Mucosa of descending colon (tissue), 3 donors: Measurements from ENCODE around the gene MPP1. TPM values are rescaled to one million over a fixed set of nuclear protein-coding genes. Genes with fewer than 3 reads are reported as not detected.
"Not testable (repeated sequence)": the region's sequence is repeated elsewhere in the genome, so short reads cannot be mapped to it uniquely, and the experiment has no call there.

Source experiments
- ATAC-seq: fragments of 200-7000 bp; cut with Tn5 transposase; one replicate; pipeline ENCODE4 v1.9.1; 2020; ENCODE audit warnings: mild to moderate bottlenecking, moderate library complexity
- DNase-seq, 3 donors: peaks; one replicate each; pipeline ENCODE4 v3.0.0-alpha.2; 2020
- H3K36me3 ChIP-seq: fragments of 200-600 bp; one replicate; pipeline ENCODE4 v1.8.0; 2021; ENCODE audit warnings: low read depth, mild to moderate bottlenecking
- H3K4me1 ChIP-seq: fragments of 200-600 bp; one replicate; pipeline ENCODE4 v1.8.0; 2021; ENCODE audit warnings: low read depth, mild to moderate bottlenecking
- H3K4me3 ChIP-seq: fragments of 200-600 bp; one replicate; pipeline ENCODE4 v1.8.0; 2021; ENCODE audit warnings: mild to moderate bottlenecking
- H3K9me3 ChIP-seq: fragments of 200-600 bp; one replicate; pipeline ENCODE4 v1.8.0; 2021; ENCODE audit warnings: mild to moderate bottlenecking
- intact Hi-C, 2 donors: fragments of 100-400 bp; cut with DNase I in 1 of 2; cut with micrococcal nuclease in 1 of 2; formaldehyde crosslinking; loops; one replicate each; pipeline versions ENCODE4 v1.11.0 to v1.11.1; 2022; cut with DNase I, micrococcal nuclease
- total RNA-seq, 3 donors: library from RNA; stranded (reverse); fragmentation: NEBNext Ultra II Directional in 2 of 3; extraction: Animal tissue kit (Norgen Biotek cat#: 25700) in 2 of 3; gene quantifications; one replicate each; pipeline versions ENCODE4 v1.2.1 to v1.2.4, GENCODE V29; 2021 to 2023
- TF ChIP-seq, protein P1 (sequence below): fragments of 200-600 bp; IDR thresholded peaks from one replicate; pipeline ENCODE4 v1.8.0; 2022; ENCODE audit warnings: antibody characterized with exemption, mild to moderate bottlenecking
- donor health status: DM: no; HTN: no; CAD: no; lungs with moderate emphysema.
- donor health status: DM: no; HTN: no; CAD: no.
- donor health status: DM: no; HTN: yes; CAD: no.

The MPP1 gene
- total RNA-seq, 3 donors from 2014 or later: 28.9 to 38.5 (median 37.3) TPM

DNA sequence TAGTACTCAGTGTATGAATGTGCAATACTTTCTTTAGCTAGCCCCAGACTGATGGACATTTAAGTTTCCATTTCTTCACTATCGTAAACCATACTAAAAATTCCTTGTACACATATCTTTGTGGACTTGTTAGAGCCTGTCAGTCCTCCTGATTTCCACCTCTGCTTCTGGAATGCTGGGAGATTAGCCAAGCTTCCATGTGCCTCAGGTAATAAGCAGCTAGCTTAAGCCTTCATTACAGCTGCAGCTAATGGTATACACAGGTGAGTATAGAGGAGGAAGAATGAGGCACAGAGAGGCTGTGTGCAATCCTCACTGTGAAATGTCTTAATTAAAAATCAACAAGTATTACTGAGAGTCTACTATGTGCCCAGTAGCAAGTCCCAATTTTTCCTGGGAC, 19.4 kb upstream of the MPP1 start:
- H3K4me3 ChIP-seq: no peak overlapping the region
- no peaks in the 10 kb centered on the region for H3K4me1 ChIP-seq
- intact Hi-C loops: no loop called here
- TF ChIP-seq, protein P1, sequence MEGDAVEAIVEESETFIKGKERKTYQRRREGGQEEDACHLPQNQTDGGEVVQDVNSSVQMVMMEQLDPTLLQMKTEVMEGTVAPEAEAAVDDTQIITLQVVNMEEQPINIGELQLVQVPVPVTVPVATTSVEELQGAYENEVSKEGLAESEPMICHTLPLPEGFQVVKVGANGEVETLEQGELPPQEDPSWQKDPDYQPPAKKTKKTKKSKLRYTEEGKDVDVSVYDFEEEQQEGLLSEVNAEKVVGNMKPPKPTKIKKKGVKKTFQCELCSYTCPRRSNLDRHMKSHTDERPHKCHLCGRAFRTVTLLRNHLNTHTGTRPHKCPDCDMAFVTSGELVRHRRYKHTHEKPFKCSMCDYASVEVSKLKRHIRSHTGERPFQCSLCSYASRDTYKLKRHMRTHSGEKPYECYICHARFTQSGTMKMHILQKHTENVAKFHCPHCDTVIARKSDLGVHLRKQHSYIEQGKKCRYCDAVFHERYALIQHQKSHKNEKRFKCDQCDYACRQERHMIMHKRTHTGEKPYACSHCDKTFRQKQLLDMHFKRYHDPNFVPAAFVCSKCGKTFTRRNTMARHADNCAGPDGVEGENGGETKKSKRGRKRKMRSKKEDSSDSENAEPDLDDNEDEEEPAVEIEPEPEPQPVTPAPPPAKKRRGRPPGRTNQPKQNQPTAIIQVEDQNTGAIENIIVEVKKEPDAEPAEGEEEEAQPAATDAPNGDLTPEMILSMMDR: no peak
- DNase-seq (no peak), ATAC-seq (no peak)
- no peaks in the 10 kb centered on the region for H3K36me3 ChIP-seq
- H3K9me3 ChIP-seq: no peaks in the 10 kb centered on the region

DNA sequence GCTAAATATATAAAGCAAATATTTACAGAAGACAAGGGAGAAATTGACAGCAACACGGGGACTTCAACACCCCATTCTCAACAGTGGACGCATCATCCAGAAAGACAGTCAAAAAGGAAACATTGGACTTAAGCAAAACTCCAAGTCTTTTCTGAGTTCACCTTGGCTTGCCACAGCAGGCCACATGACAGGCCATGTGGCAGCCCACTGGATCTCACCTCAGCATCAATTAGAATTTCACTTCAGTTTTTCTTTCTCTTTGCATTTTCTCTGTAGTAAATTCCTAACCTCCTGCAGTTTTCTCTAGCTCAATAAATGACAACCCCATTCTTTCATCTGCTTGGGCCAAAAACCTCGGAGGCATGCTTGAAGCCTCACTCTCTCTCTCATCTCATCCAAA, 16.7 kb upstream of the MPP1 start:
- Histone ChIP-seq H3K9me3 (no peaks in the 10 kb centered on the region), H3K4me3 (no peak overlapping the region), H3K4me1 (no peaks in the 10 kb centered on the region), H3K36me3 (no peaks in the 10 kb centered on the region)
- DNase-seq: no peak
- ATAC-seq: no peak
- TF ChIP-seq, protein P1: no peak
- intact Hi-C loops: no loop called here

DNA sequence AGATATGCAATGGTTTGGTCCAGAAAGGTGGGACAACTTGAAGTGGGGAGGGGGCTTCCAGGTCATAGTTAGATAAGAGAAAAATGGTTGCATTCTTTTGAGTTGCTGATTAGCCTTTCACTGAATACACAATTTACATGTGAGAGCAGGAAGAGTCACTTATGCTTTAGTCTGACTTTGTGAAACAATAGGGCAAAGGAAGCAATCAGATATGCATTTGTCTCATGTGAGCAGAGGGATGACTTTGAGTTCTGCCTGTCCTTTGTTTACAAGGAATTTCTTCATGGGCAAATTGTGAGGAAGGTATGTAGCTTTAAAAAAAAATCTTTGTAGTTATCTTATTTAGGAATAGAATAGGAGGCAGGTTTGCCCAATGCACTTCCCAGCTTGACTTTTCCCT, 16.2 kb upstream of the MPP1 start:
- Histone ChIP-seq H3K4me3 (no peak overlapping the region), H3K9me3 (no peaks in the 10 kb centered on the region), H3K36me3 (no peaks in the 10 kb centered on the region), H3K4me1 (no peaks in the 10 kb centered on the region)
- no peak for ATAC-seq
- TF ChIP-seq, protein P1: no peak
- intact Hi-C loops: no loop called here
- no peak for DNase-seq

DNA sequence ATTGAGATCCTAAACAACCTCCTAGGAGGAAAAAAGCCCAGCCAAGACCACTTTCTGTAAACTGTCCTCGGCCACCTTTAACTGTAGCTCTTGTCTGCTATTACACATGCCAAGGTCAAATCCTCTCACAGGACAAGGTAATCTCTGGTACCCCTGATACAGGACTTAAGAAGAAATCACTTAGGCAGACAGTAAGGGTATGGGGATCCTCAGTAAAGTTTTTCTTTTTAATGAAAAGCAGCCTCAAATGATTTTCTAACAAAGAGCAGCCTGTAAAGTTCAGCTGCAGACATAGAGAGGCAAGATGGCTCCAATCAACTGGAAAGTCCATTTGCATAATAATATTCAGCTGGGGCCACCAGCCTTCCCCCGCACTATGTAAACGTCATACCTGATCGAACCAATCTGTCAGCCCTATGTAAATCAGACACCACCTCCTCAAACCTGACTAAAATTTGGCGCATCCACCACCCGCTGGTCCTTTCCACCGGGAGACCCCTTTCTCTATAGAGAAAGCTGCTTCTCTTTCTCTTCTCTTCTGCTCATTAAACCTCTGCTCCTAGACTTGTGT, 14.6 kb upstream of the MPP1 start:
- TF ChIP-seq, protein P1: no peak
- H3K36me3 ChIP-seq: no peaks in the 10 kb centered on the region
- intact Hi-C loops: no loop called here
- H3K4me1 ChIP-seq: no peaks in the 10 kb centered on the region
- DNase-seq (no peak), ATAC-seq (no peak)
- no peaks in the 10 kb centered on the region for H3K9me3 ChIP-seq
- no peak overlapping the region for H3K4me3 ChIP-seq

DNA sequence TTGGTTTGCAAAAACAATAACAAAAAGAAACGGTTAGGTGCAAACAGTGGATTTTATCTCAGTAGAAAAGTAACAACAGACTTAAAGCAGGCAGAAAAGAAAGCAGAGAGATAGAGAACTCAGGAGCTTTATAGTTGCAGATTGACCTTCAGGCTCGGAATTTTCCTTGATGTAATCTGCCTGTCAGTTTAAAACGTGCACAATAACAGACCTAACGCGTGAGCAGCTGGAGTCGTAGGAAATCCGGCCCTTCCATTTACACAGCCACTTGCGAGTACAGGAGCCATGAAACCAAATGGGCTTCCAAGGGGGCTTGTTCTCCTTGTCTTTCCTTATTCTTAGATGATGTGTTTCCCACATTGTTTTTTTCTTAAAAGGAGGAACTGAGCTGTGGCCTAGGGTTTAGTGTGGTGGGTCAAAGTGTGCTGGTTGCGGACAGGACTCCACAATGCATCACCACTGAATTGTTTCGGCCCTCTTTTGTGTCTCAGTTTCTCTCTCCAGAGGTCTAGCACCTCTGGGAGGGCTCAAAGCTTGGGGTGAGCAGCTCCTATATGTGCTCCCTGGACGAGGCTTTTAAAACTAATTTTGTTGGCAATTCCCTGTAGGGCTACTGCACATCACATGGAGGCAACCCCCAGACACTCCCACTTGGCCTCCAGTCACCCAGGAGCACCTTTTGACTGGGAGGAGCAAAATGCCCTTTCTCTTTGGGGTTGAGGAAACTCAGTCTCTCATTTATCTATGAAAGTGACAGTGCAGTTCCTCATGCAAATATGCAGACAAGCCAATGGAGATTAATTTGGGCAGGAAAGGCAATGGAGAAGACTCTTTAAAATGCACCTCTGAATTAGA, 13.9 kb upstream of the MPP1 start:
- H3K9me3 ChIP-seq: no peaks in the 10 kb centered on the region
- H3K36me3 ChIP-seq: no peaks in the 10 kb centered on the region
- intact Hi-C loops: no loop called here
- H3K4me3 ChIP-seq: no peak overlapping the region
- TF ChIP-seq, protein P1: no peak
- ATAC-seq (no peak), DNase-seq (no peak)
- H3K4me1 ChIP-seq: no peaks in the 10 kb centered on the region

DNA sequence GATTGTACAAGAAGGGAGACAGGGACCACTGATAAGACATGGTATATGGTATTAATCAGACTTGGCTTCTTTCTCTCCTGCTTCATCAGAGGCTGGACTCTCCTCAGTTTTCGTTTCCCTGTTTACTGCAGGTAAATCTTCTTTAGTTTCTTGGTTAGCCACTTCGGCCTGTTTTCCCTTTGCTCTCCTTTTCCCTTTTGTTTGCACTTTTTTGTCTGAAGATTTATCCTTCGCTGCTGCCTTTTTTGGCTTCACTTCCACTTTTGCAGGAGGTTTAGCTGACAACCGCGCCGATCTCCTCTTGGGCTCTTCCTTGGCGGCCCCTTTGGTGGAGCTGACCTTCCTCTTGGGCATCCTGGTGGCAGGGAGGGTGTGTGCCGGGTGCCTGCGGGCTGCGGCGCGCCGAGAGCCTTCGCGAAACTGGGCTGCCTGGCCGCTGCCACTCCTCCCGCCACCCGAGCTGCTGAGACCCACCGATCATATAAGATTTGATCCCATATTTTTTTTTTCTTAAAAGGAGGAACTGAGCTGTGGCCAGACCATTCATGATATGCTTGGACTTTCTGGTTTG, 11.8 kb upstream of the MPP1 start:
- H3K9me3 ChIP-seq, DNase-seq, ATAC-seq, H3K4me1 ChIP-seq, H3K4me3 ChIP-seq, H3K36me3 ChIP-seq, intact Hi-C loops: not testable (repeated sequence)

DNA sequence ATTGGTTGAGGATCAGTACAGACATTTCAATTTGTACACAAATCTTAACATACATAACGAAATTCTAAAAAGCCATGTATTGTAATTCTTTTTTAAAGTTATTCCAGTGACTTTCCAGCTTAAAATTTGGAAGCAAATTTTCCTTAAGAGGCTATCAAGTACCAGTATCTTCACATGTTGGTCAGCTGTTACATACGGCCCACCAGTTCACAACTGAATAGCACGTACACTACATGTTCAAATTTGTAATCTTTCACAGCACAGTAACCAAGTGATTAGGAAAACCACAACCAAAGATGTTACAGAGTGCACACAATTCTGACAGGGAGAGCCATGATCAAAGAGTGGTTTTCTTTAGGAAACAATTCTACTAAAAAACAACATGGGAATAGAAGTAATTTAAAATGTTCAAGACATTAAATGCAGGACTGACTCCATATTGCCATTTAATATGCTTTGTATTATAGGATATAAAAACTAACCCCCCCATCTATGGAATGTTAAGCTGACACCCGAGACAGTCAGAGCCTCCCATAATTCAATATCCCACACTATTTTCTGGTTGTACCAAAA, 11.1 kb upstream of the MPP1 start:
- ATAC-seq, H3K9me3 ChIP-seq, intact Hi-C loops, H3K4me3 ChIP-seq, H3K4me1 ChIP-seq, H3K36me3 ChIP-seq, DNase-seq: not testable (repeated sequence)
